Measurements from ENCODE around the gene GGT5. TPM values are rescaled to one million over a fixed set of nuclear protein-coding genes. Genes with fewer than 3 reads are reported as not detected.
"Not testable (repeated sequence)": the region's sequence is repeated elsewhere in the genome, so short reads cannot be mapped to it uniquely, and the experiment has no call there.

The GGT5 gene
- total and polyA plus RNA-seq, 4 donors = 6.3 to 35.0 (median 20.2) TPM

GRCh38 chr22:24205438-24206195 lies 39.3 kb downstream of the GGT5 start:
- no peaks in the 10 kb centered on the region for H3K36me3 ChIP-seq (ENCODE audit: control insufficient read depth in 4 of 4, insufficient read depth in 3 of 4, low read depth in 1 of 4, low read length in 3 of 4)
- no peak overlapping the region for H3K27ac ChIP-seq (ENCODE audit: low read depth in 1 of 2, low read length in 2 of 2)
- no peak for DNase-seq (ENCODE audit: low spot score)
- H3K27me3 ChIP-seq (ENCODE audit: control insufficient read depth in 4 of 4, insufficient read depth in 4 of 4, low read length in 3 of 4) = no peaks in the 10 kb centered on the region
- TF ChIP-seq YY1 (IDR thresholded peaks at IDR 0.05) (no peak), HNF4A (conservative IDR thresholded peaks at IDR 0.05) (no peak), JUND (IDR thresholded peaks at IDR 0.05) (no peak), RXRA (IDR thresholded peaks at IDR 0.05) (no peak), GABPA (IDR thresholded peaks at IDR 0.05 in 1 of 2, conservative IDR thresholded peaks at IDR 0.05 in 1 of 2) (no peak), SP1 (IDR thresholded peaks at IDR 0.05) (no peak)
- peaks cover 10 to 14% (median 13%) of the 10 kb centered on the region in 4 donors for H3K4me1 ChIP-seq (ENCODE audit: control insufficient read depth in 4 of 4, insufficient read depth in 4 of 4, low read length in 3 of 4)
- H3K9me3 ChIP-seq (ENCODE audit: control insufficient read depth in 4 of 4, low read length in 3 of 4) = no peaks in the 10 kb centered on the region
- H3K4me3 ChIP-seq (ENCODE audit: low read depth in 1 of 3, low read length in 3 of 3) = no peak overlapping the region
- no peak overlapping the region for H3K9ac ChIP-seq (ENCODE audit: low read depth in 1 of 2, low read length in 2 of 2)
- WGBS = 93% methylated on average over 8 of the region's 8 CpGs

- H3K36me3 ChIP-seq (ENCODE audit: control insufficient read depth in 4 of 4, insufficient read depth in 3 of 4, low read depth in 1 of 4, low read length in 3 of 4); H3K4me3 ChIP-seq (ENCODE audit: low read depth in 1 of 3, low read length in 3 of 3); H3K9ac ChIP-seq (ENCODE audit: low read depth in 1 of 2, low read length in 2 of 2); H3K27ac ChIP-seq (ENCODE audit: low read depth in 1 of 2, low read length in 2 of 2); H3K27me3 ChIP-seq (ENCODE audit: control insufficient read depth in 4 of 4, insufficient read depth in 4 of 4, low read length in 3 of 4); DNase-seq (ENCODE audit: low spot score); H3K9me3 ChIP-seq (ENCODE audit: control insufficient read depth in 4 of 4, low read length in 3 of 4): not testable (repeated sequence)
- peaks cover 10 to 14% (median 13%) of the 10 kb centered on the region in 4 donors for H3K4me1 ChIP-seq (ENCODE audit: control insufficient read depth in 4 of 4, insufficient read depth in 4 of 4, low read length in 3 of 4)
- 86% methylated on average over 5 of the region's 5 CpGs for WGBS
These were observed 41.0 kb downstream of the GGT5 start for GRCh38 chr22:24203856-24204255.

DNA sequence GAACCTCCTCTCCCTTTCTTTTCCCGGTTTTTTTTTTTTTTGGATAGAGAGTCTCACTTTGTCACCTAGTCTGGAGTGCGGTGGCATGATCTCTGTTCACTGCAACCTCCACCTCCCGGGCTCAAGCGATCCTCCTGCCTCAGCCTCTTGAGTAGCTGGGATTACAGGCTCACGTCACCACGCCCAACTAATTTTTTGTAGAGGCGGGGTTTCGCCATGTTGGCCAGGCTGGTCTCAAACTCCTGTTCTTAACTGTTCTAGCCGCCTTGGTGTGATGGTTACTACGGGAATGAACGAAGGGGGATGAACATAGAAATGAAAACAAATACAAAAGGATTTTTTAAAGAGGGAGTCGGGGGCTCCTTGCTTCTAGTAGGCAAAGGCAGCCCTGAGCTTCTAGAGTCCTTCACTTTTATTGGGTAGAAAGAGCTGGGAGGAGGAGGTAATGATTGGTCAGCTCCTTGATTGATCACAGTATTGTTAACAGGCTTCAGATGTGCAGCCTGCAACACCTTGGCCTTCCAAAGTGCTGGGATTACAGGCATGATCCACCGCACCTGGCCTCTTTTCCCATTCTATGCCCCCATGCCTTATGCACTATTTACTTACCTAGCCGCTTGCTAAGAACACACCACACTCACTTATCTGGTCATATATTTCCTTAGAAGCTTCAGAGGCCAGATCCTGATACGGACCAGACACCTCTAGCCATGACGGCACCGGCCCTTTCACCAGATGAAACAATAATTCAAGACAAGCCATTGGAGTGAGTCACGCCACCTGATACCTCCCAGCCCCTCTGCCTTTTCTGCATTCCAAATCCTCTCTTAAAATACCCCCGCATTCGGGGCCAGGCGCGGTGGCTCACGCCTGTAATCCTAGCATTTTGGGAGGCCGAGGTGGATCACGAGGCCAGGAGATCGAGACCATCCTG lies 42.9 kb downstream of the GGT5 start:
- DNase-seq (ENCODE audit: low spot score) = no peak
- H3K27ac ChIP-seq (ENCODE audit: low read depth in 1 of 2, low read length in 2 of 2) = no peak overlapping the region
- WGBS = 97% methylated on average over 26 of the region's 26 CpGs

GRCh38 chr22:24200619-24201212 lies 44.2 kb downstream of the GGT5 start:
- H3K27ac ChIP-seq (ENCODE audit: low read depth in 1 of 2, low read length in 2 of 2) = no peak overlapping the region
- 81% methylated on average over 7 of the region's 7 CpGs for WGBS

More for the DNA sequence above, 42.9 kb downstream of the GGT5 start:
- no peak for TF ChIP-seq HNF4A (conservative IDR thresholded peaks at IDR 0.05)
- no peak for TF ChIP-seq EGR1 (IDR thresholded peaks at IDR 0.05; ENCODE audit: low read depth in 2 of 2)
- TF ChIP-seq HNF4G (IDR thresholded peaks at IDR 0.05) = no peak
- no peak for TF ChIP-seq FOXA1 (IDR thresholded peaks at IDR 0.05)
- TF ChIP-seq ATF3 (IDR thresholded peaks at IDR 0.05) = no peak
- no peak for TF ChIP-seq RXRA (IDR thresholded peaks at IDR 0.05)
- Histone ChIP-seq H3K27me3 (ENCODE audit: control insufficient read depth in 4 of 4, insufficient read depth in 4 of 4, low read length in 3 of 4) (no peaks in the 10 kb centered on the region), H3K9me3 (ENCODE audit: control insufficient read depth in 4 of 4, low read length in 3 of 4) (no peaks in the 10 kb centered on the region), H3K9ac (ENCODE audit: low read depth in 1 of 2, low read length in 2 of 2) (no peak overlapping the region), H3K4me1 (ENCODE audit: control insufficient read depth in 4 of 4, insufficient read depth in 4 of 4, low read length in 3 of 4) (peaks cover 0 to 8% (median 3%) of the 10 kb centered on the region in 4 donors), H3K36me3 (ENCODE audit: control insufficient read depth in 4 of 4, insufficient read depth in 3 of 4, low read depth in 1 of 4, low read length in 3 of 4) (no peaks in the 10 kb centered on the region), H3K4me3 (ENCODE audit: low read depth in 1 of 3, low read length in 3 of 3) (no peak overlapping the region)

More at GRCh38 chr22:24200619-24201212, 44.2 kb downstream of the GGT5 start:
- no peak overlapping the region for H3K4me3 ChIP-seq (ENCODE audit: low read depth in 1 of 3, low read length in 3 of 3)
- H3K4me1 ChIP-seq (ENCODE audit: control insufficient read depth in 4 of 4, insufficient read depth in 4 of 4, low read length in 3 of 4) = peaks cover 0 to 7% (median under 1%) of the 10 kb centered on the region in 4 donors
- H3K36me3 ChIP-seq (ENCODE audit: control insufficient read depth in 4 of 4, insufficient read depth in 3 of 4, low read depth in 1 of 4, low read length in 3 of 4) = no peaks in the 10 kb centered on the region
- H3K9ac ChIP-seq (ENCODE audit: low read depth in 1 of 2, low read length in 2 of 2) = no peak overlapping the region
- TF ChIP-seq HNF4A (conservative IDR thresholded peaks at IDR 0.05) (no peak), NR2F2 (IDR thresholded peaks at IDR 0.05) (no peak), GABPA (IDR thresholded peaks at IDR 0.05 in 1 of 2, conservative IDR thresholded peaks at IDR 0.05 in 1 of 2) (no peak), EGR1 (IDR thresholded peaks at IDR 0.05; ENCODE audit: low read depth in 2 of 2) (no peak), SP1 (IDR thresholded peaks at IDR 0.05) (no peak), HNF4G (IDR thresholded peaks at IDR 0.05) (no peak)
- TF ChIP-seq, protein P1, sequence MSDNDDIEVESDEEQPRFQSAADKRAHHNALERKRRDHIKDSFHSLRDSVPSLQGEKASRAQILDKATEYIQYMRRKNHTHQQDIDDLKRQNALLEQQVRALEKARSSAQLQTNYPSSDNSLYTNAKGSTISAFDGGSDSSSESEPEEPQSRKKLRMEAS (IDR thresholded peaks at IDR 0.05) = no peak
- TF ChIP-seq, protein P2, sequence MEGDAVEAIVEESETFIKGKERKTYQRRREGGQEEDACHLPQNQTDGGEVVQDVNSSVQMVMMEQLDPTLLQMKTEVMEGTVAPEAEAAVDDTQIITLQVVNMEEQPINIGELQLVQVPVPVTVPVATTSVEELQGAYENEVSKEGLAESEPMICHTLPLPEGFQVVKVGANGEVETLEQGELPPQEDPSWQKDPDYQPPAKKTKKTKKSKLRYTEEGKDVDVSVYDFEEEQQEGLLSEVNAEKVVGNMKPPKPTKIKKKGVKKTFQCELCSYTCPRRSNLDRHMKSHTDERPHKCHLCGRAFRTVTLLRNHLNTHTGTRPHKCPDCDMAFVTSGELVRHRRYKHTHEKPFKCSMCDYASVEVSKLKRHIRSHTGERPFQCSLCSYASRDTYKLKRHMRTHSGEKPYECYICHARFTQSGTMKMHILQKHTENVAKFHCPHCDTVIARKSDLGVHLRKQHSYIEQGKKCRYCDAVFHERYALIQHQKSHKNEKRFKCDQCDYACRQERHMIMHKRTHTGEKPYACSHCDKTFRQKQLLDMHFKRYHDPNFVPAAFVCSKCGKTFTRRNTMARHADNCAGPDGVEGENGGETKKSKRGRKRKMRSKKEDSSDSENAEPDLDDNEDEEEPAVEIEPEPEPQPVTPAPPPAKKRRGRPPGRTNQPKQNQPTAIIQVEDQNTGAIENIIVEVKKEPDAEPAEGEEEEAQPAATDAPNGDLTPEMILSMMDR (IDR thresholded peaks at IDR 0.05; ENCODE audit: low read depth, low read length, missing input control) = no peak
- no peaks in the 10 kb centered on the region for H3K27me3 ChIP-seq (ENCODE audit: control insufficient read depth in 4 of 4, insufficient read depth in 4 of 4, low read length in 3 of 4)
- no peaks in the 10 kb centered on the region for H3K9me3 ChIP-seq (ENCODE audit: control insufficient read depth in 4 of 4, low read length in 3 of 4)
- no peak for DNase-seq (ENCODE audit: low spot score)

Measured in liver (tissue), 9 donors.